ENCODE data around the gene BACH2.
"Not testable (repeated sequence)": the region's sequence is repeated elsewhere in the genome, so short reads cannot be mapped to it uniquely, and the experiment has no call there.

DNA sequence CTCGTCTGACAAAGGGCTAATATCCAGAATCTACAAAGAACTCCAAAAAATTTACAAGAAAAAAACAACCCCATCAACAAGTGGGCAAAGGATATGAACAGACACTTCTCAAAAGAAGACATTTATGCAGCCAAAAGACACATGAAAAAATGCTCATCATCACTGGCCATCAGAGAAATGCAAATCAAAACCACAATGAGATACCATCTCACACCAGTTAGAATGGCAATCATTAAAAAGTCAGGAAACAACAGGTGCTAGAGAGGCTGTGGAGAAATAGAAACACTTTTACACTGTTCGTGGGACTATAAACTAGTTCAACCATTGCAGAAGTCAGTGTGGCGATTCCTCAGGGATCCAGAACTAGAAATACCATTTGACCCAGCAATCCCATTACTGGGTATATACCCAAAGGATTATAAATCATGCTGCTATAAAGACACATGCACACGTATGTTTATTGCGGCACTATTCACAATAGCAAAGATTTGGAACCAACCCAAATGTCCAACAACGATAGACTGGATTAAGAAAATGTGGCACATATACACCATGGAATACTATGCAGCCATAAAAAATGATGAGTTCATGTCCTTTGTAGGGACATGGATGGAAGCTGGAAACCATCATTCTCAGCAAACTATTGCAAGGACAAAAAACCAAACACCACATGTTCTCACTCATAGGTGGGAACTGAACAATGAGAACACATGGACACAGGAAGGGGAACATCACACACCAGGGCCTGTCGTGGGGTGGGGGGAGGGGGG is 130.3 kb downstream of the BACH2 start:
- TF ChIP-seq, protein P1, sequence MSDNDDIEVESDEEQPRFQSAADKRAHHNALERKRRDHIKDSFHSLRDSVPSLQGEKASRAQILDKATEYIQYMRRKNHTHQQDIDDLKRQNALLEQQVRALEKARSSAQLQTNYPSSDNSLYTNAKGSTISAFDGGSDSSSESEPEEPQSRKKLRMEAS (CRISPR knock-in tag; IDR thresholded peaks at IDR 0.05): not testable (repeated sequence)
- TF ChIP-seq SRSF1 (IDR thresholded peaks at IDR 0.05; ENCODE audit: low read depth, low read length); KLF13 (tag; IDR thresholded peaks at IDR 0.05; ENCODE audit: borderline replicate concordance, low read depth); FOXJ3 (CRISPR knock-in tag; IDR thresholded peaks at IDR 0.05); BRCA1 (IDR thresholded peaks at IDR 0.05); BRCA1 (CRISPR knock-in tag; IDR thresholded peaks at IDR 0.05); MTF1 (CRISPR knock-in tag; IDR thresholded peaks at IDR 0.05; ENCODE audit: borderline replicate concordance); NFYB (IDR thresholded peaks at IDR 0.05; ENCODE audit: extremely low read depth, insufficient read length); YY1 (IDR thresholded peaks at IDR 0.05; ENCODE audit: borderline replicate concordance in 1 of 3, control insufficient read depth in 1 of 3, extremely low read depth in 1 of 3, insufficient read depth in 3 of 3, insufficient read length in 1 of 3, insufficient replicate concordance in 2 of 3, low read depth in 1 of 3, low read length in 2 of 3); ZHX1 (conservative IDR thresholded peaks at IDR 0.05; ENCODE audit: low read length); HMG20B (CRISPR knock-in tag; IDR thresholded peaks at IDR 0.05); BDP1 (IDR thresholded peaks at IDR 0.05; ENCODE audit: insufficient read depth, insufficient read length); MYNN (IDR thresholded peaks at IDR 0.05); MYNN (CRISPR knock-in tag; IDR thresholded peaks at IDR 0.05): not testable (repeated sequence)

All from K562 (cell line).